ENCODE data around the gene NALCN.

The NALCN gene

DNA sequence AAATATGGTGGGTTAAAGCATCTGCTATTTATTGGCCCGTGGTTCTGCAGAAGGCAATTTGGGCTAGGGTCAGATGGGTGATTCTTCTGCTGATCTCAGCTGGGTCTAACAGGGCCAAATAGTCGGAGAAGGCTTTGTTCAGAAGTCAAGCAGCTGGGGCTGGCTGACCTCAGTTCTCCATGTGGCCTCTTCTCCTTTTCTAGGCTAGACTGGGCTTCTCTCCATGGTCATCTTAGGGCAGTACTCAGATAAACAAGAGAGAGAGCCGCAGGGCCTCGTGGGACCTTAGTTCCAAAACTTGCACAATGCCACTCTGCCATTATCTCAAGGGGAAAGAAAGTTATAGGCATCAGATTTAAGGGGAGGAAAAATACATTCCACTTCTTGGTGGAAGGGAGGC lies 89.6 kb downstream of the NALCN start:
- ChIA-PET CTCF (no interaction called here), POLR2A (no interaction called here)
- no peaks in the 10 kb centered on the region for H3K9me3 ChIP-seq (ENCODE audit: control insufficient read depth, insufficient read depth, low read depth, low read length)
- H3K4me3 ChIP-seq (ENCODE audit: low read depth, low read length) = no peak overlapping the region
- H3K27ac ChIP-seq (ENCODE audit: extremely low read depth, low read depth, low read length) = no peak overlapping the region
- H3K36me3 ChIP-seq (ENCODE audit: control insufficient read depth in 2 of 2, insufficient read depth in 1 of 2, low read length in 2 of 2) = no peaks in the 10 kb centered on the region
- no peaks in the 10 kb centered on the region for H3K4me1 ChIP-seq (ENCODE audit: control insufficient read depth, insufficient read depth, low read length)
- TF ChIP-seq ZFP41 (tag by site-specific recombination; IDR thresholded peaks at IDR 0.05; ENCODE audit: borderline replicate concordance) (no peak), ZNF366 (tag by site-specific recombination; conservative IDR thresholded peaks at IDR 0.05) (no peak), ZBTB8A (tag by site-specific recombination; IDR thresholded peaks at IDR 0.05) (no peak), KLF8 (tag by site-specific recombination; IDR thresholded peaks at IDR 0.05) (no peak), ZNF202 (tag by site-specific recombination; IDR thresholded peaks at IDR 0.05; ENCODE audit: borderline replicate concordance) (no peak), ZXDB (tag by site-specific recombination; IDR thresholded peaks at IDR 0.05) (no peak), ZNF501 (tag by site-specific recombination; IDR thresholded peaks at IDR 0.05) (no peak), ZNF830 (tag by site-specific recombination; IDR thresholded peaks at IDR 0.05; ENCODE audit: low read depth) (no peak), FEZF1 (tag by site-specific recombination; IDR thresholded peaks at IDR 0.05) (no peak), ZNF654 (tag by site-specific recombination; IDR thresholded peaks at IDR 0.05; ENCODE audit: low read depth) (no peak), ZNF549 (tag by site-specific recombination; IDR thresholded peaks at IDR 0.05) (no peak)
- TF ChIP-seq, protein P1, sequence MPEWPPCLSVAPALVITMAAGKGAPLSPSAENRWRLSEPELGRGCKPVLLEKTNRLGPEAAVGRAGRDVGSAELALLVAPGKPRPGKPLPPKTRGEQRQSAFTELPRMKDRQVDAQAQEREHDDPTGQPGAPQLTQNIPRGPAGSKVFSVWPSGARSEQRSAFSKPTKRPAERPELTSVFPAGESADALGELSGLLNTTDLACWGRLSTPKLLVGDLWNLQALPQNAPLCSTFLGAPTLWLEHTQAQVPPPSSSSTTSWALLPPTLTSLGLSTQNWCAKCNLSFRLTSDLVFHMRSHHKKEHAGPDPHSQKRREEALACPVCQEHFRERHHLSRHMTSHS (tag by site-specific recombination; IDR thresholded peaks at IDR 0.05) = no peak
- TF ChIP-seq, protein P2, sequence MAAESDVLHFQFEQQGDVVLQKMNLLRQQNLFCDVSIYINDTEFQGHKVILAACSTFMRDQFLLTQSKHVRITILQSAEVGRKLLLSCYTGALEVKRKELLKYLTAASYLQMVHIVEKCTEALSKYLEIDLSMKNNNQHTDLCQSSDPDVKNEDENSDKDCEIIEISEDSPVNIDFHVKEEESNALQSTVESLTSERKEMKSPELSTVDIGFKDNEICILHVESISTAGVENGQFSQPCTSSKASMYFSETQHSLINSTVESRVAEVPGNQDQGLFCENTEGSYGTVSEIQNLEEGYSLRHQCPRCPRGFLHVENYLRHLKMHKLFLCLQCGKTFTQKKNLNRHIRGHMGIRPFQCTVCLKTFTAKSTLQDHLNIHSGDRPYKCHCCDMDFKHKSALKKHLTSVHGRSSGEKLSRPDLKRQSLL (tag by site-specific recombination; IDR thresholded peaks at IDR 0.05) = no peak
- TF ChIP-seq, protein P3, sequence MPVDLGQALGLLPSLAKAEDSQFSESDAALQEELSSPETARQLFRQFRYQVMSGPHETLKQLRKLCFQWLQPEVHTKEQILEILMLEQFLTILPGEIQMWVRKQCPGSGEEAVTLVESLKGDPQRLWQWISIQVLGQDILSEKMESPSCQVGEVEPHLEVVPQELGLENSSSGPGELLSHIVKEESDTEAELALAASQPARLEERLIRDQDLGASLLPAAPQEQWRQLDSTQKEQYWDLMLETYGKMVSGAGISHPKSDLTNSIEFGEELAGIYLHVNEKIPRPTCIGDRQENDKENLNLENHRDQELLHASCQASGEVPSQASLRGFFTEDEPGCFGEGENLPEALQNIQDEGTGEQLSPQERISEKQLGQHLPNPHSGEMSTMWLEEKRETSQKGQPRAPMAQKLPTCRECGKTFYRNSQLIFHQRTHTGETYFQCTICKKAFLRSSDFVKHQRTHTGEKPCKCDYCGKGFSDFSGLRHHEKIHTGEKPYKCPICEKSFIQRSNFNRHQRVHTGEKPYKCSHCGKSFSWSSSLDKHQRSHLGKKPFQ (tag by site-specific recombination; IDR thresholded peaks at IDR 0.05) = no peak

DNA sequence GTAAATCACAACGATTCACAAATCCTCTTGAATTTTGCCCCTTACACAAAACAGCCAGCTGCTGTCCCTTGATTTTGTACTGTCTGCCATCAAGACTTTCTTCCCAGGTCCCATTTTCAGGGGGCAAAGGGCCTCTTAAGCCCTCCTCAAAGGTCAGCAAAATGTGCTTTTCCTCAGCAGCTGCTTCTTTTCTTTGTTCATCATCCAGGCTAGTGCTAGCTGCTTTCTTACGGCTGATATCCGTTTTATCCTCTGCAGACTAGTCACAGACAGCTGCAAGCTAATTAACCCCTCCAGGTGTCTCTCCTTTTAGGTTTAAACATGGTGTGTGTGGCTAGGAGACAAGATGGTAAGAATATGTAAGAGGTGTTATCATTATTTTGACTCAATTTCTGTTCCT lies 90.9 kb downstream of the NALCN start:
- H3K27ac ChIP-seq (ENCODE audit: extremely low read depth, low read depth, low read length) = no peak overlapping the region
- POLR2A ChIA-PET = no interaction called here
- CTCF ChIA-PET = no interaction called here
- no peak overlapping the region for H3K4me3 ChIP-seq (ENCODE audit: low read depth, low read length)
- TF ChIP-seq ZXDB (tag by site-specific recombination; IDR thresholded peaks at IDR 0.05) = no peak
- TF ChIP-seq, protein P4, sequence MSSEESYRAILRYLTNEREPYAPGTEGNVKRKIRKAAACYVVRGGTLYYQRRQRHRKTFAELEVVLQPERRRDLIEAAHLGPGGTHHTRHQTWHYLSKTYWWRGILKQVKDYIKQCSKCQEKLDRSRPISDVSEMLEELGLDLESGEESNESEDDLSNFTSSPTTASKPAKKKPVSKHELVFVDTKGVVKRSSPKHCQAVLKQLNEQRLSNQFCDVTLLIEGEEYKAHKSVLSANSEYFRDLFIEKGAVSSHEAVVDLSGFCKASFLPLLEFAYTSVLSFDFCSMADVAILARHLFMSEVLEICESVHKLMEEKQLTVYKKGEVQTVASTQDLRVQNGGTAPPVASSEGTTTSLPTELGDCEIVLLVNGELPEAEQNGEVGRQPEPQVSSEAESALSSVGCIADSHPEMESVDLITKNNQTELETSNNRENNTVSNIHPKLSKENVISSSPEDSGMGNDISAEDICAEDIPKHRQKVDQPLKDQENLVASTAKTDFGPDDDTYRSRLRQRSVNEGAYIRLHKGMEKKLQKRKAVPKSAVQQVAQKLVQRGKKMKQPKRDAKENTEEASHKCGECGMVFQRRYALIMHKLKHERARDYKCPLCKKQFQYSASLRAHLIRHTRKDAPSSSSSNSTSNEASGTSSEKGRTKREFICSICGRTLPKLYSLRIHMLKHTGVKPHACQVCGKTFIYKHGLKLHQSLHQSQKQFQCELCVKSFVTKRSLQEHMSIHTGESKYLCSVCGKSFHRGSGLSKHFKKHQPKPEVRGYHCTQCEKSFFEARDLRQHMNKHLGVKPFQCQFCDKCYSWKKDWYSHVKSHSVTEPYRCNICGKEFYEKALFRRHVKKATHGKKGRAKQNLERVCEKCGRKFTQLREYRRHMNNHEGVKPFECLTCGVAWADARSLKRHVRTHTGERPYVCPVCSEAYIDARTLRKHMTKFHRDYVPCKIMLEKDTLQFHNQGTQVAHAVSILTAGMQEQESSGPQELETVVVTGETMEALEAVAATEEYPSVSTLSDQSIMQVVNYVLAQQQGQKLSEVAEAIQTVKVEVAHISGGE (tag by site-specific recombination; conservative IDR thresholded peaks at IDR 0.05; ENCODE audit: low read depth) = no peak
- no peak for TF ChIP-seq ZNF10 (tag by site-specific recombination; IDR thresholded peaks at IDR 0.05)
- no peak for TF ChIP-seq ZNF311 (tag by site-specific recombination; IDR thresholded peaks at IDR 0.05; ENCODE audit: borderline replicate concordance)
- no peak for TF ChIP-seq SP2 (tag by site-specific recombination; IDR thresholded peaks at IDR 0.05)
- TF ChIP-seq GLI2 (tag by site-specific recombination; IDR thresholded peaks at IDR 0.05; ENCODE audit: borderline replicate concordance, low read depth) = no peak
- no peak for TF ChIP-seq HOXC10 (CRISPR knock-in tag; IDR thresholded peaks at IDR 0.05)
- no peak for TF ChIP-seq ZNF626 (tag by site-specific recombination; IDR thresholded peaks at IDR 0.05)
- no peak for TF ChIP-seq EGR2 (tag by site-specific recombination; IDR thresholded peaks at IDR 0.05; ENCODE audit: low read depth)
- no peak for TF ChIP-seq ZIC2 (tag by site-specific recombination; IDR thresholded peaks at IDR 0.05)
- TF ChIP-seq, protein P5, sequence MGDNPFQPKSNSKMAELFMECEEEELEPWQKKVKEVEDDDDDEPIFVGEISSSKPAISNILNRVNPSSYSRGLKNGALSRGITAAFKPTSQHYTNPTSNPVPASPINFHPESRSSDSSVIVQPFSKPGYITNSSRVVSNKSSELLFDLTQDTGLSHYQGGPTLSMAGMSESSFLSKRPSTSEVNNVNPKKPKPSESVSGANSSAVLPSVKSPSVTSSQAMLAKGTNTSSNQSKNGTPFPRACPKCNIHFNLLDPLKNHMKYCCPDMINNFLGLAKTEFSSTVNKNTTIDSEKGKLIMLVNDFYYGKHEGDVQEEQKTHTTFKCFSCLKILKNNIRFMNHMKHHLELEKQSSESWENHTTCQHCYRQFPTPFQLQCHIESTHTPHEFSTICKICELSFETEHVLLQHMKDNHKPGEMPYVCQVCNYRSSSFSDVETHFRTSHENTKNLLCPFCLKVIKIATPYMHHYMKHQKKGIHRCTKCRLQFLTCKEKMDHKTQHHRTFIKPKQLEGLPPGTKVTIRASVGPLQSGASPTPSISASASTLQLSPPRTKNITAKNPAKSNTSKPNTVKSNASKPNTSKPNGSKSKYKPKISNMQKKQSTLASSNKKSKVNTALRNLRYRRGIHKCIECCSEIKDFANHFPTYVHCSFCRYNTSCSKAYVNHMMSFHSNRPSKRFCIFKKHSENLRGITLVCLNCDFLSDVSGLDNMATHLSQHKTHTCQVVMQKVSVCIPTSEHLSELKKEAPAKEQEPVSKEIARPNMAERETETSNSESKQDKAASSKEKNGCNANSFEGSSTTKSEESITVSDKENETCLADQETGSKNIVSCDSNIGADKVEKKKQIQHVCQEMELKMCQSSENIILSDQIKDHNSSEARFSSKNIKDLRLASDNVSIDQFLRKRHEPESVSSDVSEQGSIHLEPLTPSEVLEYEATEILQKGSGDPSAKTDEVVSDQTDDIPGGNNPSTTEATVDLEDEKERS (tag by site-specific recombination; IDR thresholded peaks at IDR 0.05) = no peak
- H3K36me3 ChIP-seq (ENCODE audit: control insufficient read depth in 2 of 2, insufficient read depth in 1 of 2, low read length in 2 of 2) = no peaks in the 10 kb centered on the region
- H3K4me1 ChIP-seq (ENCODE audit: control insufficient read depth, insufficient read depth, low read length) = no peaks in the 10 kb centered on the region
- H3K9me3 ChIP-seq (ENCODE audit: control insufficient read depth, insufficient read depth, low read depth, low read length) = no peaks in the 10 kb centered on the region

All from HEK293 (cell line).